GM12891 (cell line): ENCODE results near the gene EIF2B5.

ENCODE experiments used
- POLR2A ChIP-seq: IDR thresholded peaks from 2 replicates; pipeline ENCODE4 v1.6.1; 2011; ENCODE audit warnings: low read depth, low read length, control low read depth
- POLR2AphosphoS5 ChIP-seq: IDR thresholded peaks from 2 replicates; pipeline ENCODE4 v1.6.1; 2011; ENCODE audit warnings: low read depth, low read length, control low read depth
- SPI1 ChIP-seq: IDR thresholded peaks from 2 replicates; pipeline ENCODE4 v1.6.1; 2011; ENCODE audit warnings: low read depth, low read length, control low read depth
- TAF1 ChIP-seq: IDR thresholded peaks from 2 replicates; pipeline ENCODE4 v1.6.1; 2011; ENCODE audit warnings: low read depth, low read length, control low read depth

DNA sequence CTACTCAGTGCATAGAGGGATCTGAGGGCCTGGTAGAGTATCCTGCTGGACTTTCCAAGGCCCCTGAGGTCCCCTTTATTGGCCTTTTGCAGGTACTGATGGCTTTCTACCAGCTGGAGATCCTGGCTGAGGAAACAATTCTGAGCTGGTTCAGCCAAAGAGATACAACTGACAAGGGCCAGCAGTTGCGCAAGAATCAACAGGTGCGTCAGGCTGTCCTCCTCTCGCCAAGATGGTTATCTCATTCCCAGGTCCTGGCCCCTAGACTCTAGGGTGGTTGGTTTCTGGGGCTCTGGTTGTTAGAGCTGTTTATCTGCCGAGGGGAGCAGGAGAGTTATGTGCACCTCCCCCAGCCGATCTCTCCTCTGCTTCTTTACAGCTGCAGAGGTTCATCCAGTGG lies 9.3 kb downstream of the EIF2B5 start:
- TF ChIP-seq POLR2AphosphoS5 (no peak), TAF1 (no peak), SPI1 (no peak), POLR2A (no peak)
